ENCODE measurements around the gene ARID1B.

DNA sequence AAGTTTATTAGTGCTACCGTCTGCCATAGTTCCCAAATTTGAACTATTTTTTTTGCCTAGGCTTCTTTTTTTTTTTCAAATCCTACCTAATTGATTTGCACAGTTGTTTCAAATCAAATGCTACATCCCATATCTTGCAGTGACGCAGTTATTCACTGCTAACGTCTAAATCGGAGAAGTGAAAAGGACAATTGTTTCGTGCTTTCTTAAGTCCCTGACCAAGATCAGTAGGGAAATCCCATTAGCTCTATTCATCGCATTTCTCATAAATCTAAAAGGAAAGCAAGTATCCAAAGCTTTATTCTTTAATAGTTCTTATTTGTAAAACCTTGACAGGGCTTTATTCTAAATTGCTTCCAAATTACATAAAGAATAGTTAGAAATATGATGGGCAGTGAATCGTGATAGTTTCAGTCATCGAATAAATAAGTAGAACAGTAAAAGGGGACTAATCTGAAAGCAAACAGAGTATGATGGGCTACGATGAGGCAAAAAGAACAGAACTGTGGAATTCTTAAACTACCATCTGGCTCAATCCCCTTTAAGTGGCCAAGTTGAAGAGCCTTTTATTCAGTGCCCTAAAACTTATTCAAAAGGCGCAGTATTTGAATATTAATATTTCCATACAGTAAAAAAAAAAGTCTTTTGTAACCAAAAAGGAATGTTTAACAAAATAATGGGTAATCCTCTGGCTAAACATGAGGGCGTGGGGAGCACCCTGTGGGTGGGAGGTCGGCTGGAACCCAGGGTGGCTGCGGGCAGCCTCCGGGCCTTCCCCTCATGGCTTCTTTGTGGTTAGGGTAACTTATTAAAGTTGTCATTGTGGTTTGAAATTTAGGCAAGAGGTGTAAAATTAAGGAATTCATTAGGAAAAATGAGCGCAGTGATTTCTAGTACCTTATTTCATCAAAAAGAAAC is 3.0 kb upstream of the ARID1B start:
- no peak for TF ChIP-seq POLR2A (IDR thresholded peaks at IDR 0.05)
- TF ChIP-seq, protein P1, sequence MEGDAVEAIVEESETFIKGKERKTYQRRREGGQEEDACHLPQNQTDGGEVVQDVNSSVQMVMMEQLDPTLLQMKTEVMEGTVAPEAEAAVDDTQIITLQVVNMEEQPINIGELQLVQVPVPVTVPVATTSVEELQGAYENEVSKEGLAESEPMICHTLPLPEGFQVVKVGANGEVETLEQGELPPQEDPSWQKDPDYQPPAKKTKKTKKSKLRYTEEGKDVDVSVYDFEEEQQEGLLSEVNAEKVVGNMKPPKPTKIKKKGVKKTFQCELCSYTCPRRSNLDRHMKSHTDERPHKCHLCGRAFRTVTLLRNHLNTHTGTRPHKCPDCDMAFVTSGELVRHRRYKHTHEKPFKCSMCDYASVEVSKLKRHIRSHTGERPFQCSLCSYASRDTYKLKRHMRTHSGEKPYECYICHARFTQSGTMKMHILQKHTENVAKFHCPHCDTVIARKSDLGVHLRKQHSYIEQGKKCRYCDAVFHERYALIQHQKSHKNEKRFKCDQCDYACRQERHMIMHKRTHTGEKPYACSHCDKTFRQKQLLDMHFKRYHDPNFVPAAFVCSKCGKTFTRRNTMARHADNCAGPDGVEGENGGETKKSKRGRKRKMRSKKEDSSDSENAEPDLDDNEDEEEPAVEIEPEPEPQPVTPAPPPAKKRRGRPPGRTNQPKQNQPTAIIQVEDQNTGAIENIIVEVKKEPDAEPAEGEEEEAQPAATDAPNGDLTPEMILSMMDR (IDR thresholded peaks at IDR 0.05) = no peak

Measured in adrenal gland (tissue), 5 donors.